ENCODE results near the gene SPTLC3. TPM values are rescaled to one million over a fixed set of nuclear protein-coding genes. Genes with fewer than 3 reads are reported as not detected.

The SPTLC3 gene
- total and polyA plus RNA-seq, 2 experiments from 2014 or later: 0.52 to 0.66 TPM

- H3K4me1 Mint-ChIP-seq: no peaks in the 10 kb centered on the region
- no peaks in the 10 kb centered on the region for H3K27me3 Mint-ChIP-seq (ENCODE audit: insufficient read depth, low read depth, poor library complexity)
- no peak overlapping the region for H2AFZ ChIP-seq
- no peak for DNase-seq (ENCODE audit: low spot score)
- H3K27ac ChIP-seq (ENCODE audit: low read depth): no peak overlapping the region
- H3K36me3 Mint-ChIP-seq (ENCODE audit: low read depth): no peaks in the 10 kb centered on the region
- no peaks in the 10 kb centered on the region for H4K20me1 ChIP-seq (replicated peaks; ENCODE audit: insufficient read depth)
- no peak overlapping the region for H3K4me2 ChIP-seq
- no peaks in the 10 kb centered on the region for H3K36me3 ChIP-seq (ENCODE audit: insufficient read depth)
- H3K9me2 ChIP-seq (ENCODE audit: insufficient read depth): peaks cover 6% of the 10 kb centered on the region; the same call in 1 of the 2 replicates
- no peak for ATAC-seq
- TF ChIP-seq REST (IDR thresholded peaks at IDR 0.05; ENCODE audit: unreplicated experiment) (no peak), ZNF114 (CRISPR knock-in tag; IDR thresholded peaks at IDR 0.05) (no peak), STAT1 (IDR thresholded peaks at IDR 0.05; ENCODE audit: unreplicated experiment) (no peak), NANOG (IDR thresholded peaks at IDR 0.05; ENCODE audit: borderline replicate concordance) (no peak), ZNF462 (CRISPR knock-in tag; IDR thresholded peaks at IDR 0.05) (no peak), EZH2 (IDR thresholded peaks at IDR 0.05; ENCODE audit: low read depth, unreplicated experiment) (no peak), ZNF331 (CRISPR knock-in tag; IDR thresholded peaks at IDR 0.05; ENCODE audit: low read depth) (no peak), JUNB (IDR thresholded peaks at IDR 0.05; ENCODE audit: unreplicated experiment) (no peak)
- TF ChIP-seq, protein P1, sequence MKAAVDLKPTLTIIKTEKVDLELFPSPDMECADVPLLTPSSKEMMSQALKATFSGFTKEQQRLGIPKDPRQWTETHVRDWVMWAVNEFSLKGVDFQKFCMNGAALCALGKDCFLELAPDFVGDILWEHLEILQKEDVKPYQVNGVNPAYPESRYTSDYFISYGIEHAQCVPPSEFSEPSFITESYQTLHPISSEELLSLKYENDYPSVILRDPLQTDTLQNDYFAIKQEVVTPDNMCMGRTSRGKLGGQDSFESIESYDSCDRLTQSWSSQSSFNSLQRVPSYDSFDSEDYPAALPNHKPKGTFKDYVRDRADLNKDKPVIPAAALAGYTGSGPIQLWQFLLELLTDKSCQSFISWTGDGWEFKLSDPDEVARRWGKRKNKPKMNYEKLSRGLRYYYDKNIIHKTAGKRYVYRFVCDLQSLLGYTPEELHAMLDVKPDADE (IDR thresholded peaks at IDR 0.05): no peak
- H3K9me3 Mint-ChIP-seq: no peaks in the 10 kb centered on the region
- no peak overlapping the region for H3K27ac Mint-ChIP-seq
- no peaks in the 10 kb centered on the region for H3K79me2 ChIP-seq (replicated peaks; ENCODE audit: insufficient read depth)
- H3K4me1 ChIP-seq (ENCODE audit: insufficient read depth): no peaks in the 10 kb centered on the region
- H3K27me3 ChIP-seq (ENCODE audit: insufficient read depth): no peaks in the 10 kb centered on the region
- H3F3A ChIP-seq (replicated peaks; ENCODE audit: low read depth): no peaks in the 10 kb centered on the region
- H3K4me3 ChIP-seq: no peak overlapping the region
- H3K4me3 Mint-ChIP-seq: no peak overlapping the region
These were observed 102.0 kb downstream of the SPTLC3 start for GRCh38 chr20:13110796-13111195.
